HepG2 (cell line): ENCODE measurements around the gene MBTD1. TPM values are rescaled to one million over a fixed set of nuclear protein-coding genes. Genes with fewer than 3 reads are reported as not detected.

ENCODE experiments used
- CREBL2 ChIP-seq: sonication (generic); formaldehyde crosslinking; IDR thresholded peaks from 2 replicates; pipeline ENCODE4 v1.8.1; 2023; ENCODE audit warnings: missing genetic modification reagents, mild to moderate bottlenecking, borderline replicate concordance
- FOXA3 ChIP-seq: IDR thresholded peaks from 2 replicates; pipeline ENCODE4 v1.6.1; 2016; ENCODE audit warnings: missing genetic modification reagents, missing compliant biosample characterization
- HNF4G ChIP-seq, 2 experiments: sonication (generic) in 1 of 2; formaldehyde crosslinking in 1 of 2; IDR thresholded peaks; 2 replicates each; pipeline versions ENCODE4 v1.4.0 to v1.6.1; 2011 to 2020; ENCODE audit warnings: borderline replicate concordance in 2 of 2, low read depth in 2 of 2, mild to moderate bottlenecking in 2 of 2, low read length in 1 of 2, missing genetic modification reagents in 1 of 2, moderate library complexity in 1 of 2
- HOXA9 ChIP-seq: sonication (generic); formaldehyde crosslinking; IDR thresholded peaks from 2 replicates; pipeline ENCODE4 v1.8.1; 2022; ENCODE audit warnings: missing genetic modification reagents, mild to moderate bottlenecking, moderate library complexity, borderline replicate concordance
- IKZF1 ChIP-seq: fragments of 450-650 bp; IDR thresholded peaks from 2 replicates; pipeline ENCODE4 v1.7.1; 2016
- JARID2 ChIP-seq: sonication (generic); formaldehyde crosslinking; IDR thresholded peaks from 2 replicates; pipeline ENCODE4 v1.8.1; 2023; ENCODE audit warnings: missing genetic modification reagents, inconsistent platforms; ENCODE audit not compliant: insufficient replicate concordance
- JDP2 ChIP-seq: sonication (generic); formaldehyde crosslinking; IDR thresholded peaks from 2 replicates; pipeline ENCODE4 v1.8.1; 2022; ENCODE audit warnings: missing genetic modification reagents, borderline replicate concordance
- KDM2A ChIP-seq: sonication (generic); formaldehyde crosslinking; IDR thresholded peaks from 2 replicates; pipeline ENCODE4 v1.4.0; 2020; ENCODE audit warnings: low read depth, missing genetic modification reagents, borderline replicate concordance
- MEIS1 ChIP-seq: sonication (generic); formaldehyde crosslinking; IDR thresholded peaks from 2 replicates; pipeline ENCODE4 v1.9.0; 2021; ENCODE audit warnings: mild to moderate bottlenecking, missing genetic modification reagents, moderate library complexity, borderline replicate concordance
- MIER2 ChIP-seq: IDR thresholded peaks from 2 replicates; pipeline ENCODE4 v1.6.1; 2016; ENCODE audit warnings: missing biosample characterization, missing genetic modification reagents
- NFATC3 ChIP-seq: sonication (generic); formaldehyde crosslinking; IDR thresholded peaks from 2 replicates; pipeline ENCODE4 v1.5.1; 2020; ENCODE audit warnings: mild to moderate bottlenecking, missing genetic modification reagents
- NFYB ChIP-seq: sonication (generic); formaldehyde crosslinking; IDR thresholded peaks from 2 replicates; pipeline ENCODE4 v1.4.0; 2020; ENCODE audit warnings: missing genetic modification reagents
- NR1H2 ChIP-seq: sonication (generic); formaldehyde crosslinking; IDR thresholded peaks from 2 replicates; pipeline ENCODE4 v1.8.1; 2022; ENCODE audit warnings: low read depth, missing genetic modification reagents, borderline replicate concordance
- POLR2G ChIP-seq: fragments of 200-400 bp; formaldehyde crosslinking; IDR thresholded peaks from 2 replicates; pipeline ENCODE4 v1.6.1; 2018; ENCODE audit warnings: mild to moderate bottlenecking, low read depth, low read length, moderate library complexity
- THAP7 ChIP-seq: sonication (generic); formaldehyde crosslinking; IDR thresholded peaks from 2 replicates; pipeline ENCODE4 v1.8.1; 2023; ENCODE audit warnings: mild to moderate bottlenecking, missing genetic modification reagents
- TOPORS ChIP-seq: sonication (generic); formaldehyde crosslinking; IDR thresholded peaks from 2 replicates; pipeline ENCODE4 v1.8.0; 2023; ENCODE audit warnings: mild to moderate bottlenecking, missing genetic modification reagents
- ZBTB39 ChIP-seq: sonication (generic); formaldehyde crosslinking; IDR thresholded peaks from 2 replicates; pipeline ENCODE4 v1.5.0; 2020; ENCODE audit warnings: missing genetic modification reagents
- ZFP36L1 ChIP-seq: sonication (generic); formaldehyde crosslinking; IDR thresholded peaks from 2 replicates; pipeline ENCODE4 v1.8.0; 2022; ENCODE audit warnings: mild to moderate bottlenecking, missing genetic modification reagents, moderate library complexity
- ZNF10 ChIP-seq: sonication (generic); formaldehyde crosslinking; IDR thresholded peaks from 2 replicates; pipeline ENCODE4 v1.4.0; 2020; ENCODE audit warnings: mild to moderate bottlenecking, low read depth, missing genetic modification reagents, borderline replicate concordance
- ZNF350 ChIP-seq: sonication (generic); formaldehyde crosslinking; IDR thresholded peaks from 2 replicates; pipeline ENCODE4 v1.4.0; 2020; ENCODE audit warnings: mild to moderate bottlenecking, low read depth, missing genetic modification reagents, borderline replicate concordance
- ZNF383 ChIP-seq: sonication (generic); formaldehyde crosslinking; IDR thresholded peaks from 2 replicates; pipeline ENCODE4 v1.4.0; 2020; ENCODE audit warnings: missing genetic modification reagents, mild to moderate bottlenecking, borderline replicate concordance
- ZNF619 ChIP-seq: sonication (generic); formaldehyde crosslinking; IDR thresholded peaks from 2 replicates; pipeline ENCODE4 v1.4.0; 2020; ENCODE audit warnings: mild to moderate bottlenecking, missing genetic modification reagents
- ZNF644 ChIP-seq: IDR thresholded peaks from 2 replicates; pipeline ENCODE4 v1.6.1; 2016; ENCODE audit warnings: low read depth
- ZNF879 ChIP-seq: sonication (generic); formaldehyde crosslinking; IDR thresholded peaks from 2 replicates; pipeline ENCODE4 v1.8.1; 2023; ENCODE audit warnings: missing genetic modification reagents
- ZSCAN12 ChIP-seq: sonication (generic); formaldehyde crosslinking; IDR thresholded peaks from 2 replicates; pipeline ENCODE4 v1.9.0; 2021; ENCODE audit warnings: mild to moderate bottlenecking, missing genetic modification reagents
- ZSCAN20 ChIP-seq: sonication (generic); formaldehyde crosslinking; IDR thresholded peaks from 2 replicates; pipeline ENCODE4 v1.4.0; 2020; ENCODE audit warnings: missing genetic modification reagents, mild to moderate bottlenecking, borderline replicate concordance
- polyA plus RNA-seq, 8 experiments: library from polyadenylated mRNA; depleted of rRNA in 3 of 8; stranded (reverse) in 7 of 8; unstranded in 1 of 8; fragments of >200 nt; fragmentation: Illumina TruSeq in 4 of 8; extraction: Trizol in 4 of 8; gene quantifications; 2 replicates each; pipeline versions ENCODE4 v1.2.1 to v1.2.3, GENCODE V29; 2011 to 2016; ENCODE audit warnings: low read depth in 4 of 8, missing spikeins in 1 of 8, mixed read lengths in 1 of 8; ENCODE audit not compliant: insufficient read depth in 1 of 8
- total RNA-seq, 5 experiments: library from RNA; depleted of rRNA; stranded (reverse); fragments of >200 nt; fragmentation: Illumina TruSeq; extraction: Trizol; gene quantifications; 2 replicates each; pipeline ENCODE4 v1.2.3, GENCODE V29; 2016; ENCODE audit warnings: low read depth in 1 of 5

Gene MBTD1
- total and polyA plus RNA-seq, 2 of the 13 experiments (the other 11 are each of a cell fraction or from before 2014, with no cell fraction given): 20.9 TPM

- TF ChIP-seq ZNF644 (CRISPR knock-in tag) (no peak), JDP2 (CRISPR knock-in tag) (0 out of 2 replicates have a peak, but pooled peaks have one; percentile 5), JARID2 (CRISPR knock-in tag) (no peak), THAP7 (CRISPR knock-in tag) (no peak), HOXA9 (CRISPR knock-in tag) (no peak), IKZF1 (no peak), ZNF619 (CRISPR knock-in tag) (no peak), NFATC3 (CRISPR knock-in tag) (no peak), MEIS1 (CRISPR knock-in tag) (no peak), ZNF383 (CRISPR knock-in tag) (no peak), NFYB (CRISPR knock-in tag) (peak; percentile 76), ZBTB39 (CRISPR knock-in tag) (no peak), ZFP36L1 (CRISPR knock-in tag) (no peak), POLR2G (0 out of 2 replicates have a peak, but pooled peaks have one; percentile 60), TOPORS (CRISPR knock-in tag) (no peak), NR1H2 (CRISPR knock-in tag) (no peak), ZNF10 (no peak), ZNF350 (CRISPR knock-in tag) (no peak; the same call in 1 of the 2 replicates), FOXA3 (CRISPR knock-in tag) (peak; percentile 31; the same call in 1 of the 2 replicates), ZSCAN20 (CRISPR knock-in tag) (no peak), ZNF879 (no peak), KDM2A (no peak), CREBL2 (CRISPR knock-in tag) (peak; percentile 19; the same call in 1 of the 2 replicates), HNF4G (IDR thresholded peaks at IDR 0.05; ENCODE audit: borderline replicate concordance, low read depth, low read length) (no peak), HNF4G (CRISPR knock-in tag; IDR thresholded peaks at IDR 0.05; ENCODE audit: borderline replicate concordance, low read depth) (no peak), MIER2 (CRISPR knock-in tag) (no peak), ZSCAN12 (CRISPR knock-in tag) (no peak; the same call in 1 of the 2 replicates)
Observed at GRCh38 chr17:51259564-51260236, at the start of gene MBTD1 (continued).
